IPS DF 4.7 (cell line): ENCODE data around the gene ZBTB32.

ENCODE experiments used
- DNase-seq: peaks from one replicate; pipeline ENCODE4 v3.0.0-alpha.2; 2013; ENCODE audit warnings: low spot score; ENCODE audit errors: extremely low read depth

The ZBTB32 gene

GRCh38 chr19:35734889-35735288 is 30.5 kb downstream of the ZBTB32 start:
- no peak for DNase-seq

- no peak for DNase-seq
These were observed 32.8 kb downstream of the ZBTB32 start for GRCh38 chr19:35736913-35737886.

- DNase-seq = no peak
These were observed 33.9 kb downstream of the ZBTB32 start for GRCh38 chr19:35738021-35738886.

GRCh38 chr19:35738887-35739229 is 34.5 kb downstream of the ZBTB32 start:
- no peak for DNase-seq

GRCh38 chr19:35739275-35740107 is 35.1 kb downstream of the ZBTB32 start:
- no peak for DNase-seq

GRCh38 chr19:35740108-35740422 is 35.7 kb downstream of the ZBTB32 start:
- DNase-seq = no peak

GRCh38 chr19:35740423-35741202 is 36.3 kb downstream of the ZBTB32 start:
- DNase-seq = no peak

GRCh38 chr19:35741203-35741515 is 36.8 kb downstream of the ZBTB32 start:
- no peak for DNase-seq

GRCh38 chr19:35742121-35742724 is 37.9 kb downstream of the ZBTB32 start, which contains the start of gene IGFLR1:
IGFLR1 (minus strand) TSS chr19:35742452; CDS start chr19:35741180, 1,272 bp downstream.
- DNase-seq = no peak

GRCh38 chr19:35743640-35744429 is 39.5 kb downstream of the ZBTB32 start:
- no peak for DNase-seq

- DNase-seq = no peak
These were observed 40.3 kb downstream of the ZBTB32 start for GRCh38 chr19:35744430-35745327.

- peak; percentile 97 for DNase-seq
These were observed 41.1 kb downstream of the ZBTB32 start, which contains the start of the genes PSENEN and U2AF1L4 for GRCh38 chr19:35745328-35746086. PSENEN (plus strand) TSS chr19:35745651; CDS start chr19:35745931, 280 bp downstream. U2AF1L4 (minus strand) TSS chr19:35745418; CDS start chr19:35745391, 27 bp downstream.

GRCh38 chr19:35746087-35746462 is 41.7 kb downstream of the ZBTB32 start:
- DNase-seq = no peak

GRCh38 chr19:35746531-35746930 is 42.2 kb downstream of the ZBTB32 start:
- no peak for DNase-seq

GRCh38 chr19:35748106-35749020 is 44.0 kb downstream of the ZBTB32 start, which contains the start of gene LIN37:
LIN37 (plus strand) TSS chr19:35748576; CDS start chr19:35748725, 149 bp downstream.
- peak; percentile 99 for DNase-seq

GRCh38 chr19:35750167-35750566 is 45.8 kb downstream of the ZBTB32 start:
- DNase-seq = no peak
